Activated B cell treated with CpG ODN at 0.5 μM for 24 hours (primary cell): ENCODE results near the gene TMEM270. TPM values are rescaled to one million over a fixed set of nuclear protein-coding genes. Genes with fewer than 3 reads are reported as not detected.

Source experiments
- ATAC-seq: fragments of 200-7000 bp; cut with Tn5 transposase; one replicate; pipeline ENCODE4 v1.10.0; 2021; ENCODE audit warnings: low read depth, mild to moderate bottlenecking, moderate library complexity
- CTCF ChIA-PET: fragments of 350-600 bp; sonication (Branson Sonifier 250); formaldehyde crosslinking; loops from one replicate; lab custom pipeline; 2021; ENCODE audit warnings: antibody characterized with exemption; lab: Charles Lee
- POLR2A ChIA-PET: fragments of 350-600 bp; sonication (Branson Sonifier 250); formaldehyde crosslinking; loops from one replicate; lab custom pipeline; 2021; ENCODE audit warnings: antibody characterized with exemption; lab: Charles Lee
- DNase-seq: peaks from one replicate; pipeline ENCODE4 v3.0.0; 2022
- H3K27ac Mint-ChIP-seq: one replicate; pipeline ENCODE4 v1.8.0; 2020; ENCODE audit warnings: mixed read lengths
- H3K27me3 Mint-ChIP-seq: one replicate; pipeline ENCODE4 v1.8.0; 2021; ENCODE audit warnings: mixed read lengths
- H3K36me3 Mint-ChIP-seq: one replicate; pipeline ENCODE4 v1.8.0; 2021; ENCODE audit warnings: low read depth, mixed read lengths
- H3K4me1 Mint-ChIP-seq: one replicate; pipeline ENCODE4 v1.8.0; 2021; ENCODE audit warnings: mixed read lengths
- H3K4me3 Mint-ChIP-seq: one replicate; pipeline ENCODE4 v1.8.0; 2020; ENCODE audit warnings: mild to moderate bottlenecking, mixed read lengths
- H3K9me3 Mint-ChIP-seq: one replicate; pipeline ENCODE4 v1.8.0; 2020; ENCODE audit warnings: mixed read lengths
- intact Hi-C: fragments of 100-400 bp; cut with micrococcal nuclease; formaldehyde crosslinking; loops from one replicate; pipeline ENCODE4 v1.15.1; 2024
- total RNA-seq: library from RNA; stranded (reverse); gene quantifications from 2 replicates; pipeline ENCODE4 v1.2.3, GENCODE V29; 2022
- TF ChIP-seq, protein P1 (sequence below): fragments of 200-600 bp; IDR thresholded peaks from one replicate; pipeline ENCODE4 v1.8.0; 2022; ENCODE audit warnings: antibody characterized with exemption, mild to moderate bottlenecking

The TMEM270 gene
- total RNA-seq, 1 donor from 2014 or later = not detected

DNA sequence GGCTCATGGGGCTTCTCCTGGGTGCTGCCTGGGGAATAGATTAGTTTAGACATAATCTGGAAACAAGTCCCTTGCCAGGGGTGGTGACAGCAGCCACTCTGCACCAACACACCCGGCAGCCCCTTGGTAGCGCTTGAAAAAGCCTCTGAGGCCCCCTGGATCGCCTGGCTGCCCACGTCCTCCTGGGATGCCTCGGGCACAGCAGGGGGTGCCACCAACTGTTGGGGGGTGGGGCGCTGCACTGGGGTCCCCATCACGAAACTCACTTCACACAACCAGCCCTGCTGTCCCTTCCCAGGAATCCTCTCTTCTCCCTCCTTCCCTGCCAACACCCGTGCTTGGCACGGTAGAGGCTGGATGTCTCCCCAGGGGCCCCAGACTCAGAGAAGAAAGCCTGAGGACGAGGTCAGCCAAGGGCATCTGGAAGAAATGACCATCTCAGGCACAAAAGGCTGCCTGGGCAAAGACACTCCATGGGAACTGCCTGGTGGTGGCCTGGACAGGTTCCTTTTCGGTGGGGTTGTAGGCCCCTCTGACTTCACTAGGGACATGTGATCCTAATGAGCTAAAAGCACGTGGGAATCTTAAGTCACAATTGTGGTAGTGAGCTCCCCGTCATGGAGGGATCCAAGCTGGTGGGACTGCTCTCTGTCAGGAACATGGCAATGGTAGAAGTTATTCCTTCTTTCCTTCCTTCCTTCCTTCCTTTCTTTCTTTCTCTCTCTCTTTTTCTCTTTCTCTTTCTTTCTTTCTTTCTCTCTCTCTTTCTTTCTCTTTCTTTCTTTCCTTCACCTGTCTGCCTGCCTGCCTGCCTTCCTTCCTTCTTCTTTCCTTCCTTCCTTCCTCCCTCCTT is 11.3 kb downstream of the TMEM270 start:
- peaks cover 3% of the 10 kb centered on the region for H3K27me3 Mint-ChIP-seq
- DNase-seq = no peak
- no peak for ATAC-seq
- no peak overlapping the region for H3K4me3 Mint-ChIP-seq
- no peak overlapping the region for H3K27ac Mint-ChIP-seq
- H3K4me1 Mint-ChIP-seq = no peaks in the 10 kb centered on the region
- ChIA-PET CTCF (no interaction called here), POLR2A (no interaction called here)
- no peaks in the 10 kb centered on the region for H3K36me3 Mint-ChIP-seq
- H3K9me3 Mint-ChIP-seq = no peaks in the 10 kb centered on the region
- TF ChIP-seq, protein P1, sequence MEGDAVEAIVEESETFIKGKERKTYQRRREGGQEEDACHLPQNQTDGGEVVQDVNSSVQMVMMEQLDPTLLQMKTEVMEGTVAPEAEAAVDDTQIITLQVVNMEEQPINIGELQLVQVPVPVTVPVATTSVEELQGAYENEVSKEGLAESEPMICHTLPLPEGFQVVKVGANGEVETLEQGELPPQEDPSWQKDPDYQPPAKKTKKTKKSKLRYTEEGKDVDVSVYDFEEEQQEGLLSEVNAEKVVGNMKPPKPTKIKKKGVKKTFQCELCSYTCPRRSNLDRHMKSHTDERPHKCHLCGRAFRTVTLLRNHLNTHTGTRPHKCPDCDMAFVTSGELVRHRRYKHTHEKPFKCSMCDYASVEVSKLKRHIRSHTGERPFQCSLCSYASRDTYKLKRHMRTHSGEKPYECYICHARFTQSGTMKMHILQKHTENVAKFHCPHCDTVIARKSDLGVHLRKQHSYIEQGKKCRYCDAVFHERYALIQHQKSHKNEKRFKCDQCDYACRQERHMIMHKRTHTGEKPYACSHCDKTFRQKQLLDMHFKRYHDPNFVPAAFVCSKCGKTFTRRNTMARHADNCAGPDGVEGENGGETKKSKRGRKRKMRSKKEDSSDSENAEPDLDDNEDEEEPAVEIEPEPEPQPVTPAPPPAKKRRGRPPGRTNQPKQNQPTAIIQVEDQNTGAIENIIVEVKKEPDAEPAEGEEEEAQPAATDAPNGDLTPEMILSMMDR = no peak
- intact Hi-C loops = no loop called here

DNA sequence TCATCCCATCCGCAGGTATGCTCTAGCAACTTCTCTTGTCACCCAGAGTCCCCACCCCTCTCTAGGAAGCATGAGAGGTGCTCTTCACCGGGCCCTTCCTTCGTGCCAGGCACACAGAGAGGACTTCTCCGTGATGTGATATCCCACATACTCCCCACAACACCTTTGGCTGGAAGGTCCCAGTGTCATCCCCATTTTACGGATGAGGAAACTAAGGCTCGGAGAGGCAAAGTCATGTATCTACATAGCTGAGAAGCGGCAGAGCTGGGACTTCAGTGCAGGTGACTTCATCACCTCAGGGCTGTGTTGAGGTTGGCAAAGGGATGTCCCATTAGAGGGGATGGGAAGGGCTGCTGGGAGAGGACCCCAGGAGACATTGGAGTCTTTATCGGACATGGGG is 15.4 kb downstream of the TMEM270 start:
- H3K4me3 Mint-ChIP-seq = no peak overlapping the region
- intact Hi-C loops = no loop called here
- no peak for ATAC-seq

DNA sequence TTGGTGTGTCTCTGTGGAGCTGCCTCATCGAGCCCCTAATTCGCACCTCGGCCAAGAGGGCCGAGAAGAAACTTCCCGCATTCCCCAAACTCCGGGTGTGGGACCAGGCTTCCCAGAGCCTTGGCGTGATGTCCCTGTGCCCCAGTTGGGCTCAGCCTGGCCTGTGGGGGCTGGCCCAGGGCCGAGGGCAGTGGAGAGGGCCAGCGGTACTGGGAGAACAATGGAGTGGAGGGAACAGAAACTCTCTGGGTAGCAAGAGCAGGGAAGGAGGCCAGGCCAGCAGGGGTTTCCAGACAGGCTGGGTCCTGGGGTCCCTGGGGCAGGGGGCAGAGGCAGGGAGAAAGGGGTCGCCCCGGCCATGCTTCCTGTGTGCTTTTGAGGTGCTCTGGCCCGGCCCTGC is 16.0 kb downstream of the TMEM270 start:
- H3K9me3 Mint-ChIP-seq = no peaks in the 10 kb centered on the region
- no peak for DNase-seq
- CTCF ChIA-PET = no interaction called here
- POLR2A ChIA-PET = no interaction called here
- intact Hi-C loops = no loop called here
- H3K27ac Mint-ChIP-seq = no peak overlapping the region
- peaks cover 8% of the 10 kb centered on the region for H3K27me3 Mint-ChIP-seq
- no peak for ATAC-seq
- no peaks in the 10 kb centered on the region for H3K4me1 Mint-ChIP-seq
- TF ChIP-seq, protein P1 = no peak
- no peaks in the 10 kb centered on the region for H3K36me3 Mint-ChIP-seq
- no peak overlapping the region for H3K4me3 Mint-ChIP-seq

More for the DNA sequence above, 15.4 kb downstream of the TMEM270 start:
- TF ChIP-seq, protein P1 = no peak
- H3K27me3 Mint-ChIP-seq = peaks cover 8% of the 10 kb centered on the region
- H3K36me3 Mint-ChIP-seq = no peaks in the 10 kb centered on the region
- H3K9me3 Mint-ChIP-seq = no peaks in the 10 kb centered on the region
- ChIA-PET POLR2A (no interaction called here), CTCF (no interaction called here)
- no peaks in the 10 kb centered on the region for H3K4me1 Mint-ChIP-seq
- DNase-seq = no peak
- H3K27ac Mint-ChIP-seq = no peak overlapping the region

DNA sequence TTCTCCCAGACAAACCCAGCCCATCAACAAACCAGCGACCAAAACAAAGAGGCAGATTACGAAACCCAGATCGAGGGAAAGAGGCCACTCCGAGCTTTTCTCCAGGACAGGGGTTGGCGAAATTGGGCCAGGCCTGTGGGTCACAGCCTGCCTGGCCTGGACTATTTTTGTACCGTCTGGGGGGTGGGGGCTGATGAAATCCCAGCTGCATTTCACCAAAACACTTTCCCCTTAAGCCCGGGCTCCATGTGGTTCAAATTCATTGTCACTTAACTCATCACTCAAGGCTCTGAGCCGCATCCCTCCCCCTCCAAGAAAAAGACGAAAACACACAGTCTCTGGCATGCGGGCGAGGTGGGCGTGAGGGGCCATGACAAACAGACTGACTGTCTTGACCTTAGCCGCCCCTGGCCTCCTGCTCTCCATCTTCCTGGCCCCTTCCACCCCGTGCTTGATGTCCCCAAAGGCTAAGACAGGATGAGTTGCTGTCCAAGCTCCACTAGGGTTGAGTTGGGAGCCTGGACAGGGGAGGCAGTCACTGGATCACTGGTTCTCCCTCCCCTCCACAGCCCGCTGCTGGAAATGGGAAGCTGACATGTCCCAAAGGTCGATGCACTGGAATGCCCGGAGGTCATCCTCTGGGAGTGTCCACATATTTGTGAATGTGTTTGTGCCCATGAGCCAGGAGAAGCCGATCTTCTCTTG is 19.2 kb downstream of the TMEM270 start:
- H3K9me3 Mint-ChIP-seq = no peaks in the 10 kb centered on the region
- TF ChIP-seq, protein P1 = no peak
- H3K4me1 Mint-ChIP-seq = no peaks in the 10 kb centered on the region
- DNase-seq (no peak), ATAC-seq (no peak)
- no peak overlapping the region for H3K27ac Mint-ChIP-seq
- POLR2A ChIA-PET = no interaction called here
- no peak overlapping the region for H3K4me3 Mint-ChIP-seq
- H3K36me3 Mint-ChIP-seq = no peaks in the 10 kb centered on the region
- peaks cover 8% of the 10 kb centered on the region for H3K27me3 Mint-ChIP-seq
- CTCF ChIA-PET = no interaction called here
- intact Hi-C loops = no loop called here

DNA sequence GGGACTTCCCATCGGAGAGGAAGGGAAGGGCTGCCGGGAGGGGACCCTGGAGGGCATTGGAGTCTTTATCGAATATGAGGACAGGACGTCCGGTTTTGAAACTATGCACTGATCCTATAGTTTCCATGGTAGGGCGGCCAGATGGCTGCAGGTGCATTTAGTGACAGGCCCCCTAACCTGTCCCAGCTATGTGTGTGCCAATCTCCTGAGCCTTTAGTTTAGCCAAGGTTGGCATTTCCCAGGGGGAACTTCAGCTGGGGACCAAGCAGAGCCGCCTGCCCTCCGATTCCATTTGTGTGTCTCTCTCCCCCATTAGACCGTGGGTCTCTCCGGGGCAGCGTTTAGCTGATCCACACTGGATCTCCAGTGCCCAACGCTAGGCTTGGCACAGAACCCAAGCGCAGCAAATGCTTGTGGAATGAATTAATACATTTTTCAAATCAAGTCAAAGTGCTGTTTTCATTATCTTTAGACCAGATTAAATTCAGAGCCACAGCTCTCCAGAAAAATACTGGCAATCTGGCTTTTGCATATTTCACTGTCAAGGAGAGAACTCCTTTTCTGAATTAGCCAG is 19.9 kb downstream of the TMEM270 start:
- intact Hi-C loops = no loop called here
- TF ChIP-seq, protein P1 = no peak
- ChIA-PET POLR2A (no interaction called here), CTCF (no interaction called here)
- H3K4me1 Mint-ChIP-seq = no peaks in the 10 kb centered on the region
- no peak overlapping the region for H3K4me3 Mint-ChIP-seq
- H3K27me3 Mint-ChIP-seq = peaks cover 8% of the 10 kb centered on the region
- H3K27ac Mint-ChIP-seq = no peak overlapping the region
- no peaks in the 10 kb centered on the region for H3K9me3 Mint-ChIP-seq
- DNase-seq = no peak
- no peaks in the 10 kb centered on the region for H3K36me3 Mint-ChIP-seq
- no peak for ATAC-seq
